NCI-H2081 treated with DMSO at 0.1 percent for 48 hours (cell line): ENCODE results near the gene PLA2G6.
"Not testable (repeated sequence)": the region's sequence is repeated elsewhere in the genome, so short reads cannot be mapped to it uniquely, and the experiment has no call there.

ENCODE experiments used
- DNase-seq: peaks from one replicate; lab custom pipeline; 2025; lab: John Stamatoyannopoulos, UW

PLA2G6 gene

GRCh38 chr22:38191731-38192474 is 10.3 kb upstream of the PLA2G6 start:
- no peak for DNase-seq

DNA sequence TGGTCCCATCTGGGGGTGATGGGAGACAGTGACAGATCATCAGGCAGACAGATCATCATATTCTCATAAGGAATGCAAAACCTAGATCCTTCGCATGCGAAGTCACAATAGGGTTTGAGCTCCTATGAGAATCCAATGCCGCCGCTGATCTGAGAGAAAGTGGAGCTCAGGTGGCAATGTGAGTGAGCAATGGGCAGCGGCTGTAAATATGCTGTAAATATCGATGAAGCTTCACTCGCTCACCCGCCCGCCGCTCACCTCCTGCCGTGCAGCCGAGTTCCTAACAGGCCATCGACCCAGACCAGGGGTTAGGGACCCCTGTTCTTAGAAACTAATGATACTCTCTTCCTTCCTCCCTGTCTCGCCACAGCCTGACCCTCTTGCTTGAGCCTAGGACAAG is 9.4 kb upstream of the PLA2G6 start:
- no peak for DNase-seq

DNA sequence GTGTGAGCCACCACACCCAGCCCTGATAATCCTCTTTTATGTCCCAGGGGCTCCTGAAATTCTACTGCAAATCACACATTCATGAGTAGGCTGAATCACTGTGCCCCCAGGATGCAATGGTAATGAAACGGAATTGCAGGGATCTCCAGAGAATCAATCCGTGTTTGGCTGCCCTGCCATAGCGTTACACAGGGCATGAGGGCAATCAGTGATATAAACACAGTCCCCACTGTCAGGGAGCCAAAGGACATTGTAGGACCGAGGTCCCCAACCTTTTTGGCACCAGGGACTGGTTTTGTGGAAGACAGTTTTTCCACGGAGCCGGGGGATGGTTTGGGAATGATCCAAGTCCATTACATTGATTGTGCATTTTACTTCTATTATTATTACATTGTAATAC is 9.0 kb upstream of the PLA2G6 start:
- no peak for DNase-seq

DNA sequence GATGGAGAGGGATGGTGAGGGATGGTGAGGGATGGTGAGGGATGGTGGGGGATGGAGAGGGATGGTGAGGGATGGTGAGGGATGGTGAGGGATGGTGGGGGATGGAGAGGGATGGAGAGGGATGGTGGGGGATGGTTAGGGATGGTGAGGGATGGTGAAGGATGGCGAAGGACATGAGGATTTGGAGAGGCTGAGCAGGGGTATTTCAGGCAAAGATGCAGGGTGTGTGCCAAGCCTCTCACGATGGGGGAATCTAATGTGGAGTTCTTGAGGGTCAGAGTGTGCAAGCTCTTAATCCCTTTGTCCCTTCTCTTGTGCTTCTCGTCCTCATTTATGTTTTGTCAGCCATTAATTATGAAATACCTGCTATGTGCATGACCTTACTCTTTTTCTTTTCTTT is 7.5 kb upstream of the PLA2G6 start:
- no peak for DNase-seq

- no peak for DNase-seq
These were observed 6.0 kb upstream of the PLA2G6 start for GRCh38 chr22:38187413-38188212.

DNA sequence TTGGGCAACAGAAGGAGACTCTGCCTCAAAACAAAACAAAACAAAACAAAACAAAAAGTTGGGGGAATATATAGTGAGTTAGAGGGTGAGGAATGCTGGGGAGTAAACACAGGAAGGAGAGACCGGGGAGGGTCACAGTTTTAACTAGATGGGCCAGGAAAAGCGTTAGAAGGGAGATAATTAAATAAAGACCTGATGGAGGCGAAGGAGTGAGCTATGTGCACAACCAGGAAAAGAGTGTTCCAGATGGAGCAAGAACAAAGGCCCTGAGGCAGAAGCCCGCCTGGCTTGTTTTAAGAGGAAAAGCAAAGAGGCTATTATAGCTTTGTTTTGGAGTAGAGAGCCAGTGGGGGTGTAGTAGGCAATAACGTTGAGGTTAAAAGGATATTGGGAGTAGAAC is 4.8 kb upstream of the PLA2G6 start:
- no peak for DNase-seq

DNA sequence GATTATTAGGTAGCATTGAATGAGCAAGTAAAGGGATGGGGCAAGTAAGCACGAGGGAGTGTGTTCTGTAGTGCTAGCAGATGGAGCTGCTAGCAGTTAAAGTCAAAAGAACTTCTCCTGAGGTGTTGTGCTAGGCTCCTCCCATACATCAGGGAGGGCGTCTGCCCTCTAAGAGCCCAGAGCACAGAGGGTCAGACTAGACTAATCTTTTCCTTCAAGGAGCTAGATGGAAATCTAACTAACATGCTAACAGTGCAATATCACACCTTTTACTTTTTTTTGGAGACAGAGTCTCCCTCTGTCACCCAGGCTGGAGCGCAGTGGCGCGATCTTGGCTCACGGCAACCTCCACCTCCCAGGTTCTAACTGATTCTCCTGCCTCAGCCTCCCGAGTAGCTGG is 3.2 kb upstream of the PLA2G6 start:
- DNase-seq: no peak

DNA sequence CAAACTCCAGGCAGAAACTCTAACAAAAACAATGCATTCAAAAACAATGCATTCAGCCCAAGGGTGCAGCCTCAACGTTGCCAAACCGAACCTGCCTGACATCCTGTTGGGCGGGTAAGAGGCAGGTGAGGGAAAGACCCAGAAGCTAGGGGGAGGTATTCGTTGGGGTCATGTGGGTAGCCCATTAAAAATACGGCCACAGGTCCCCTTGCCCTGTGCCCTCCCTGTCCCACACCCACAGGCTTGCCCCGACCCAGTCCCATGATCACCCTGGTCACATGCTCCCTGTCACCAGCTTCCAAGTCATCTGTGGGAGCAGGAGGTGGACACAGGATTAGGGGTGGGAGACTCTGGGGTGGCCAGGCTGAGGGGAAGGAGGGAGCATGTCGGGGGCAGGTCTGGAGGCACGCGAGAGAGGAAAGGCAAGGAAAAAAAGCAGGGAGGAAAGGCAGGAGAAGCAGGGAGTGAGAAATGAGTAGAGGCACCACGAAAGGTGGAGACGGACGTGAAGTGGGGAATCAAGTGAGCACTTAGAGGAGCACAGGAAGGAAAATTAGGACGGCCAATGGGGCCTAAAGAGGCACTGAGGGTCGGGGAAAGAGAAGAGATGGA is 683 bp downstream of the PLA2G6 start:
- DNase-seq: no peak

- DNase-seq: not testable (repeated sequence)
These were observed 3.1 kb downstream of the PLA2G6 start for GRCh38 chr22:38178605-38178937.

DNA sequence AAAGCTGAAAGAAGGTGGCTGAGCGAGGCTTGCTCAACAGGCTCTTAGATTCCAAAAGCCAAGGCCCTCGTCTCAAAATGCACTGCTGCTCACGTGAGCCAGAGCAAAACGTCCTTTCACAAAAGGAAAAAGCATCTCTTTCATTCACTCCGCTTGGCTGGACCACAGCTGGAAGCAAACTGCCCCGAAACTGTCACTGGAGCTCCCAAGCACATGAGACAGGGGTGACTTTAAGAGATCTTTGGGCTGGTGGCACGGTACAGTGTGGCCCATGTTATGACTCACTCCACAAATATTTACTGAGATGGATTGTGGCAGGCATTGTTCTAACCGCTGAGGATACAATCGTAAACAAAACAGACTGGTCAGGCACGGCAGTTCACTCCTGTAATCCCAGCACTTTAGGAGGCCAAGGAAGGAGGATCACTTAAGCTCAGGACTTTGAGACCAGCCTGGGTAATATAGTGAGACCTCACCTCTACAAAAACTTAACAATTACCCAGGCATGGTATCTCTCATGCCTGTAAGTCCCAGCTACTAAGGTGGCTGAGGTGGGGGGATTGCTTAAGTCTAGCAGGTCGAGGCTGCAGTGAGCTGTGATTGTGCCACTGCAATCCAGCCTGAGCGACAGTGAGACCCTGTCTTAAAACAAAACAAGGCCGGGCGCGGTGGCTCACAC is 3.6 kb downstream of the PLA2G6 start:
- DNase-seq: no peak

- not testable (repeated sequence) for DNase-seq
These were observed 4.1 kb downstream of the PLA2G6 start for GRCh38 chr22:38177571-38177925.

- no peak for DNase-seq
These were observed 4.6 kb downstream of the PLA2G6 start for GRCh38 chr22:38177044-38177443.

- no peak for DNase-seq
These were observed 5.4 kb downstream of the PLA2G6 start for GRCh38 chr22:38176170-38176741.

GRCh38 chr22:38175206-38176118 is 6.2 kb downstream of the PLA2G6 start:
- no peak for DNase-seq

DNA sequence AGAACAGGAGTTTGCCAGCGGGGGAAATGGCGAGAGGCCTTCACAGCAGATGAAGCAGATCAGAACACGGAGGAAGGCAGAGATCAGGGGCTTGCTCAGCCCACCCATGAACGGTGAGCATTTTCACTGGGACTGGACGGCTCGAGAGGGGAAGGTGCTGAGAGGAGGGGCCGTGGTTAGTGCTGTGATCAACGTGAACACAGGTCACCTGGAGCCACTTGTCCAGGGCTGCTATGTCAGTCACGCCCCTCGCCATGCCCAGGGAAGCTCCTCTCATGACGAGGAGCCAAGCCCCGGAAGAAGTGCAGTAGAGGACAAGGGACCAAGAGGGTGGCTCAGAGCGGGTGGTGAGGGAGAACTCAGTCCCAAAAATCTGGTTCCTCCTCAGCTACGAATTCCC is 7.0 kb downstream of the PLA2G6 start:
- DNase-seq: no peak

- DNase-seq: no peak
These were observed 8.1 kb downstream of the PLA2G6 start for GRCh38 chr22:38173641-38173906.

DNA sequence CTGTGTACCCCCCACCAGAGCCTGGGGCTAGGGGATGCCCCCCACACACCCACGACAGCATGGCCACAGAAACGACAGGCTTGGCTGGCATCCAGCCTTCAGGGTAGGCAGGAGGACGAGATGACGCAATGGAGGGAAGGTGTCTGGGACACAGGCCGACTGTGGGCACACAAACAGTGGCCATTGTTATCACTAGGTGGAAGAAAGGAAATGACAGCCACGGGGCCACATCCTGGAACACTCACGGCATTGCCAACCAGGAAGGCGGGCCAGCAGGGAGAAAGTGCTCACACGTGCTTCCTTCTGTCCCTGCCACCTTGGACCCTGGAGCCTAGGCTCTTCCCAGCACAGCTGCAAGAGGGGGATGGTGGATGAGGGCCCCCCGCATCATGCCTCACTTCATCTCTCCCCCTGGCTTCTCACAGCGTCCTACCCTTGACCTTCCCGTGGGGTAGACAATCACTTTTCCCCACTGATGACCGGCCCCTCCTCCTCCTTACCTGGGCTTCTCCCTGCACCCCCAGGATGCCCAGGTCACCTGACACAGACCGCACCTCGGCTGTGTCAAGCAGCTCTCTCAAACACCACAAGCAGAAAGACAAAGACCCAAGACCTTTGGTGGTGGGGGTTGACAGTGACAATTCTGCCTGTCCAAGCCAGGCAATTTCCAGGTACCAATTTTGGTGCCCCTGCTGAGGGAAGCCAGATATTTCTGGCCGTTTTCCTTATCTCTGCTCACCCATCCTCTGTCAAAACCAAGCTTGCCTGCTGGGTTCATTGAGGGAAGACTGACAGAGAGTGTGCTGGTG is 8.6 kb downstream of the PLA2G6 start:
- DNase-seq: no peak

- no peak for DNase-seq
These were observed 9.5 kb downstream of the PLA2G6 start for GRCh38 chr22:38171927-38172831.

GRCh38 chr22:38170469-38170868 is 11.2 kb downstream of the PLA2G6 start:
- DNase-seq: no peak

GRCh38 chr22:38169116-38169515 is 12.5 kb downstream of the PLA2G6 start:
- no peak for DNase-seq
